GM10266 (cell line): ENCODE measurements around the gene CUX1.

Source experiments
- DNase-seq: peaks from one replicate; pipeline ENCODE4 v3.0.0; 2012; ENCODE audit errors: extremely low spot score
- CTCF ChIP-seq: IDR thresholded peaks from 2 replicates; pipeline ENCODE4 v1.5.1; 2012; ENCODE audit warnings: mild to moderate bottlenecking, low read depth; ENCODE audit not compliant: control insufficient read depth, insufficient read depth; ENCODE audit errors: missing control alignments

Gene CUX1

DNA sequence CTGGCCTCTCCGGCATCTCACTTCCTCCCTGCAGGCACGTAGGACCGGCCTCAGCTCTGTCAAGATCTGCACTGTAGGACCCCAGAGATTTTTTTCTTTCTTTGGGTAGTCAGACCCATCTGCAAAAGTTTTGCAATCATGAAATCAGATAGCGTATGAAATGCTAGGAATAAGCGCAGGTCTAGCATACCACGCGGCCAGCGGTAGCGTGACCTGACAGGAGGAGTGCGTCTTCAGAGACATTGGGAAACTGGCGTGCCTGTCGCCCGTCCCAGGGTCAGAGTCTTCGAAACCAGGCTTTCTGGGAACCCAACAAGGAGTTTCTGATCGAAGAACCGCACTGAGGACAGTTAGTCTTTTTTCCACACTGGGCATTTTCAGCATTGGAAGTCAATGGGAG, 368.4 kb downstream of the CUX1 start:
- no peak for TF ChIP-seq CTCF
- no peak for DNase-seq

DNA sequence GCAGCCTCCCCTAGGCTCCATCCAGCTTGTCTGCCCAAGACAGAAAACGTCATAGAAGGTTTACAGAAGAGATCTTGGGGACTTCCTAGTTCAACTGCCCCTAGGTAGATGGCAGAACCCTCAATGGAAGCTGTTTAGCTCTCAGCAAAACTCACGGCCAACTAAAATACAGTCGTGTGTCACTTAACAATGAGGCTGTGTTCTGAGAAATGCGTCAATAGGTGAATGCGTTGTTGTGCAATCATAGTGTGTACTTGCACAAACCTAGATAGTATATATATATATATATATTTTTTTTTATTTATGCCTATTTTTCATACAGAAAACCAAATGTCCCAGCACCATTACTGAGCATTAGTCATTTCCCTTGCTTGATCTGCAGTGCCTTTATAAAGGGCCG, 368.9 kb downstream of the CUX1 start:
- TF ChIP-seq CTCF = no peak
- DNase-seq = no peak

GRCh38 chr7:102188746-102189145, 371.3 kb downstream of the CUX1 start:
- DNase-seq = no peak
- TF ChIP-seq CTCF = no peak

DNA sequence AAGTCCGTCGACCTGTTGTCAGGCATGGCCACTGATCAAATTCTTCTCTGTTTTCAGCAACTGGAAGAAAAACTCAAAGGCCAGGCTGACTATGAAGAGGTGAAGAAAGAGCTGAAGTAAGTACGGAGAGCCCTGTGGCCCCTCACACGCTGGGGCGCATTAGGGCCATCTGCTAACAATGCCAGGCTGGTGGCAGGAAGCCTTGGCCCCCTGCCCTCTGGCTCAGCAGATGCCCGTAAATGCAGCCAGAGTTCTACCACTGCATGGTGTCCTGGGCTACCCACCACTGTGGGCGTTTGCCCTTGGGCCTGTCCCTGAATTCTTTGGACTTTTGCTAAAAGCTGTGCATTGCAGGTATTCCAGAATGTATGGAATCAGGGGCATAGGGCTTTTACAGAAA, 372.3 kb downstream of the CUX1 start:
- DNase-seq = no peak
- TF ChIP-seq CTCF = no peak

GRCh38 chr7:102190776-102191350, 373.4 kb downstream of the CUX1 start:
- no peak for DNase-seq
- TF ChIP-seq CTCF = no peak

DNA sequence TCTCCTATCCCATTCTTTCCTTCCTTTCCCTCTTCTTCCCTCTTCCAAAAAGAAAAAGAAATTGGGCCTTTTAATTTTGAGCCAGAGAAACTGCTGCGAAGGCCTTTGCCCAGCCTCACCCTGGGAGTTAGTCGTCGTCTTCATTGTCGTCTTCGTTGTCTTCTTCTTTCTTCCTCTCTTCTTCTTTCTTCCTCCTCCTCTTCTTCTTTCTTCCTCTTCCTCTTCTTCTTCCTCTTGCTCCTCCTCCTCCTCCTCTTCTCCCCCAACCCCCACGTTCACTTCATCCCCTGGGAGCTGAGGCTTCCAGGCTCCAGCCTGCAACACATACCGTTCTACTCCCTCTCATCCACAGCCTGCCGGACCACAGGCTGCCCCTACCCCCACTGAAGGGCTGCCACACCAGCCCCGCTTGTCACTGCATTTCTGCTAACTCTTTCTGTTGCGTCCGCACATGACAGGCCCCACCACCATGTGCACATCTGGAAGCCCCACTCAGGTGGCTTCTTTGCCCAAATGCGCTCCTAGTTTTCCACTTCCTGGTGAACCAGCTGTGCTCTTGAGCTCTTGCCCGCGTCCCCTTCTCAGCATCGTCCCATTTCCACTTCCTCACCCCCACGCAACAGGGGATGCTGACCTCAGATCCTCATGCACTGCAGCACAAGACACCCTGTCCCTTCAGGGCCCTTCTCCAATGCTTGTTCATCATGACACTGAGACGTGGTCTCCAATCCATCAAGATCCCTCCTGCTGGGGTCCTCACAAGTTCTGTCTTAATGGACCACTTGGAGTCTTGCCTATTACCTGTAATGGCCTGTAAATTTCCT, 374.3 kb downstream of the CUX1 start:
- DNase-seq = no peak
- TF ChIP-seq CTCF = no peak

DNA sequence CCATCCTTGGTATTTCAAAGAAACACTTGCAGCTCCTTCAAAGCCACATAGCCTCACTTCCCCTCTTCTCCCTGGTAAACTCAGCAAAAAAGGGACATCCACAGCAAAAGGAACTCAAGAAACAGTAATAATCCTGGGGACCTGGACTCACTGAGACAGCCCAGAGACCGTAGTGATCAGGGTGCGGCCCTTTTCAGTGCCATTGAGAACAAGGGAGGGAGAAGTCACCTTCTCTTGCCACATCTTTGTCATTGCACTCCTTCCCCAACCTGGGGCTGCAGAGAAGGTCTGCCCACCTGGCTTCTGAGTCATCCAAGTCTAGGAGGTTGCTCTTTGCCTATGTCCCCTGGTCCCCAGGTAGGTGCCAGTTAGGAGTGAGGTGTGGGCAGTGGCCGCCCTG, 375.4 kb downstream of the CUX1 start:
- TF ChIP-seq CTCF = no peak
- no peak for DNase-seq
